ENCODE measurements around the gene ATG3. TPM values are rescaled to one million over a fixed set of nuclear protein-coding genes. Genes with fewer than 3 reads are reported as not detected.
"Not testable (repeated sequence)": the region's sequence is repeated elsewhere in the genome, so short reads cannot be mapped to it uniquely, and the experiment has no call there.

Gene ATG3
- total RNA-seq, 1 donor from 2014 or later: 73.3 TPM

DNA sequence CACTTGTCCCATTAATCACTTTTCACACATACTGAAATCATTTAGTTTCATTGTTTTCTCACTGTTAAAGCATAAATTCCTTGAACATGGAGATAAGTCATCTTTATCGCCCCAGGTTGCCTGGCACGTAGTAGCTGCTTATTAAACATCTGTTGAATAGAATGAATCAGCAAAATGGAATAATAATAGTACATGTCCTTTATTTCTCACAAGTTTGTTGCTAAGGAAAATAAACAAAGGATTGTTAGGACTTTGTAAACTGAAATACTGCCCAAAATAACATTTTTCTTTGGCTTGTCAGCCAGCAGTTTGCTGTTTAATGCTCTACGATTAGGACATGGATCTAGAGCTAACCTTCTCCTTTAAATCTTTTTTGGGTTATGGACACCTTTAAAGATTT, 17.9 kb upstream of the ATG3 start:
- intact Hi-C loops (cut with DNase I): loop anchor here (5.0 kb wide), 3 partner anchors 63 to 403 kb away; partner anchors contain the start of gene CCDC80
- Histone ChIP-seq H3K9me3 (no peaks in the 10 kb centered on the region), H3K4me3 (no peak overlapping the region), H3K4me1 (no peaks in the 10 kb centered on the region), H3K27ac (peak overlapping the region in 1 of 2 donors; percentile 53), H3K36me3 (peaks cover 6 to 35% of the 10 kb centered on the region in 2 donors), H3K27me3 (no peaks in the 10 kb centered on the region)
- TF ChIP-seq, protein P1, sequence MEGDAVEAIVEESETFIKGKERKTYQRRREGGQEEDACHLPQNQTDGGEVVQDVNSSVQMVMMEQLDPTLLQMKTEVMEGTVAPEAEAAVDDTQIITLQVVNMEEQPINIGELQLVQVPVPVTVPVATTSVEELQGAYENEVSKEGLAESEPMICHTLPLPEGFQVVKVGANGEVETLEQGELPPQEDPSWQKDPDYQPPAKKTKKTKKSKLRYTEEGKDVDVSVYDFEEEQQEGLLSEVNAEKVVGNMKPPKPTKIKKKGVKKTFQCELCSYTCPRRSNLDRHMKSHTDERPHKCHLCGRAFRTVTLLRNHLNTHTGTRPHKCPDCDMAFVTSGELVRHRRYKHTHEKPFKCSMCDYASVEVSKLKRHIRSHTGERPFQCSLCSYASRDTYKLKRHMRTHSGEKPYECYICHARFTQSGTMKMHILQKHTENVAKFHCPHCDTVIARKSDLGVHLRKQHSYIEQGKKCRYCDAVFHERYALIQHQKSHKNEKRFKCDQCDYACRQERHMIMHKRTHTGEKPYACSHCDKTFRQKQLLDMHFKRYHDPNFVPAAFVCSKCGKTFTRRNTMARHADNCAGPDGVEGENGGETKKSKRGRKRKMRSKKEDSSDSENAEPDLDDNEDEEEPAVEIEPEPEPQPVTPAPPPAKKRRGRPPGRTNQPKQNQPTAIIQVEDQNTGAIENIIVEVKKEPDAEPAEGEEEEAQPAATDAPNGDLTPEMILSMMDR (IDR thresholded peaks at IDR 0.05): no peak
- DNase-seq (ENCODE audit: low spot score in 2 of 2): no peak

DNA sequence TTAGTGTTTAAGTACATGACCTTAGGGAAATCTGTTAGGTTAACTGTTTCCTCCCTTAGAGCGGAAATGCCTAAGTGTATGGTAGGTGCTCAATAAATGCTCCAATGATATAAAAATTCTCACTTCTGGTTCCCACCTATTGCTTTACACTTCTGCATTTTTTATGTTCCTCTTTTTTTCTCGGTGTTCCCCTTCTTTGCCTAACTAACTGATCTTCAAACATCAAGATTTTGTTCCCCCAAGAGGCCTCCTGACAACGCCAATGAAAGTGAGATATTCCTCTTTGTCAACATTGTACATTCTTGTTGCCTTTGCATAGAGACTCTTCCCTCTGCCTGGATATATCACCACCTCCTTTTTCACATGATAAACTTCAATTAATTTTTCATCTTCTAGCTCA, 17.5 kb upstream of the ATG3 start:
- H3K27ac ChIP-seq: peak overlapping the region in 1 of 2 donors; percentile 10
- H3K4me3 ChIP-seq: no peak overlapping the region
- H3K27me3 ChIP-seq: no peaks in the 10 kb centered on the region
- H3K9me3 ChIP-seq: no peaks in the 10 kb centered on the region
- no peak for DNase-seq (ENCODE audit: low spot score in 2 of 2)
- intact Hi-C loops (cut with DNase I): no loop called here
- peaks cover 6 to 35% of the 10 kb centered on the region in 2 donors for H3K36me3 ChIP-seq
- TF ChIP-seq, protein P1 (IDR thresholded peaks at IDR 0.05): no peak
- H3K4me1 ChIP-seq: no peaks in the 10 kb centered on the region

- intact Hi-C loops (cut with DNase I): no loop called here
- Histone ChIP-seq H3K27me3 (no peaks in the 10 kb centered on the region), H3K36me3 (peaks cover 18 to 43% of the 10 kb centered on the region in 2 donors), H3K9me3 (no peaks in the 10 kb centered on the region), H3K4me1 (no peaks in the 10 kb centered on the region), H3K4me3 (no peak overlapping the region), H3K27ac (no peak overlapping the region)
- TF ChIP-seq, protein P1 (IDR thresholded peaks at IDR 0.05): no peak
- DNase-seq (ENCODE audit: low spot score in 2 of 2): no peak
These were observed 10.9 kb upstream of the ATG3 start for GRCh38 chr3:112572701-112573100.

GRCh38 chr3:112569265-112569664, 7.5 kb upstream of the ATG3 start:
- Histone ChIP-seq H3K9me3 (no peaks in the 10 kb centered on the region), H3K27me3 (no peaks in the 10 kb centered on the region), H3K27ac (no peak overlapping the region), H3K36me3 (peaks cover 19 to 44% of the 10 kb centered on the region in 2 donors), H3K4me1 (no peaks in the 10 kb centered on the region), H3K4me3 (no peak overlapping the region)
- intact Hi-C loops (cut with DNase I): loop anchor here (10.0 kb wide), 1 partner anchor 1576 kb away; no protein-coding TSS in a partner anchor
- DNase-seq (ENCODE audit: low spot score in 2 of 2): no peak
- TF ChIP-seq, protein P1 (IDR thresholded peaks at IDR 0.05): no peak

GRCh38 chr3:112568642-112569041, 6.9 kb upstream of the ATG3 start:
- no peak overlapping the region for H3K27ac ChIP-seq
- no peaks in the 10 kb centered on the region for H3K4me1 ChIP-seq
- H3K4me3 ChIP-seq: no peak overlapping the region
- intact Hi-C loops (cut with DNase I): loop anchor here (10.0 kb wide), 1 partner anchor 1576 kb away; no protein-coding TSS in a partner anchor
- no peaks in the 10 kb centered on the region for H3K27me3 ChIP-seq
- H3K36me3 ChIP-seq: peaks cover 19 to 38% of the 10 kb centered on the region in 2 donors
- no peak for DNase-seq (ENCODE audit: low spot score in 2 of 2)
- no peaks in the 10 kb centered on the region for H3K9me3 ChIP-seq
- TF ChIP-seq, protein P1 (IDR thresholded peaks at IDR 0.05): no peak

- Histone ChIP-seq H3K36me3 (peaks cover 4 to 9% of the 10 kb centered on the region in 2 donors), H3K27me3 (no peaks in the 10 kb centered on the region), H3K9me3 (no peaks in the 10 kb centered on the region), H3K27ac (no peak overlapping the region), H3K4me3 (no peak overlapping the region), H3K4me1 (peaks cover 4 to 8% of the 10 kb centered on the region in 2 donors)
- intact Hi-C loops (cut with DNase I): loop anchor here (5.0 to 10.0 kb wide), 4 partner anchors 427 to 1580 kb away; partner anchors contain the start of genes CCDC191, GTPBP8, QTRT2 and USF3
- no peak for DNase-seq (ENCODE audit: low spot score in 2 of 2)
- TF ChIP-seq, protein P1 (IDR thresholded peaks at IDR 0.05): no peak
These were observed 3.2 kb upstream of the ATG3 start for GRCh38 chr3:112564940-112565305.

DNA sequence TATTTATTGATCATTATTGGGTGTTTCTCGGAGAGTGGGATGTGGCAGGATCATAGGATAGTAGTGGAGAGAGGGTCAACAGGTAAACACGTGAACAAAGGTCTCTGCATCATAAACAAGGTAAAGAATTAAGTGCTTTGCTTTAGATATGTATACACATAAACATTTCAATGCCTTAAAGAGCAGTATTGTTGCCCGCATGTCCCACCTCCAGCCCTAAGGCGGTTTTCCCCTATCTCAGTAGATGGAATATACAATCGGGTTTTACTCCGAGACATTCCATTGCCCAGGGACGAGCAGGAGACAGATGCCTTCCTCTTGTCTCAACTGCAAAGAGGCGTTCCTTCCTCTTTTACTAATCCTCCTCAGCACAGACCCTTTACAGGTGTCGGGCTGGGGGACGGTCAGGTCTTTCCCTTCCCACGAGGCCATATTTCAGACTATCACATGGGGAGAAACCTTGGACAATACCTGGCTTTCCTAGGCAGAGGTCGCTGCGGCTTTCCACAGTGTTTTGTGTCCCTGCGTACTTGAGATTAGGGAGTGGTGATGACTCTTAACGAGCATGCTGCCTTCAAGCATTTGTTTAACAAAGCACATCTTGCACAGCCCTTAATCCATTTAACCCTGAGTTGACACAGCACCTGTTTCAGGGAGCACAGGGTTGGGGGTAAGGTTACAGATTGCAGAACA, 2.6 kb upstream of the ATG3 start:
- intact Hi-C loops (cut with DNase I): loop anchor here (5.0 to 10.0 kb wide), 4 partner anchors 428 to 1580 kb away; partner anchors contain the start of genes CCDC191, GTPBP8, QTRT2 and USF3

More for the DNA sequence above, 2.6 kb upstream of the ATG3 start:
- not testable (repeated sequence) for H3K27me3 ChIP-seq; H3K9me3 ChIP-seq; H3K27ac ChIP-seq; DNase-seq (ENCODE audit: low spot score in 2 of 2); H3K36me3 ChIP-seq; H3K4me3 ChIP-seq
- H3K4me1 ChIP-seq: peaks cover 5 to 13% of the 10 kb centered on the region in 2 donors

Data from ascending aorta (tissue), 2 donors.